Body of pancreas (tissue), 4 donors: ENCODE measurements around the gene PHKA2. TPM values are rescaled to one million over a fixed set of nuclear protein-coding genes. Genes with fewer than 3 reads are reported as not detected.

ENCODE experiments used
- ATAC-seq: fragments of 150-250 bp; one replicate; pipeline ENCODE4 v1.9.1; 2016
- DNase-seq, 4 donors: peaks; one replicate each; pipeline ENCODE4 v3.0.0-alpha.2; 2019
- H3K27ac ChIP-seq, 4 donors: fragments of 200-600 bp; sonication (generic); 1 replicate in 3 of 4; 2 replicates in 1 of 4; pipeline versions ENCODE4 v1.5.1 to v1.6.1; 2016 to 2019; ENCODE audit warnings: mild to moderate bottlenecking in 1 of 4, mixed read lengths in 1 of 4, moderate library complexity in 1 of 4
- H3K27me3 ChIP-seq, 2 donors: fragments of 200-600 bp; sonication (generic); one replicate each; pipeline ENCODE4 v1.6.0; 2016; ENCODE audit warnings: mild to moderate bottlenecking in 1 of 2
- H3K36me3 ChIP-seq, 2 donors: fragments of 200-600 bp; sonication (generic); replicated peaks in 1 of 2; 2 replicates each; pipeline ENCODE4 v1.5.1; 2016; ENCODE audit warnings: low read depth in 2 of 2; ENCODE audit not compliant: insufficient read depth in 1 of 2
- H3K4me1 ChIP-seq: fragments of 200-600 bp; sonication (generic); one replicate; pipeline ENCODE4 v1.6.0; 2016
- H3K4me3 ChIP-seq, 2 donors: fragments of 200-600 bp; sonication (generic); 1 replicate in 1 of 2; 2 replicates in 1 of 2; pipeline ENCODE4 v1.5.1; 2016 to 2019
- H3K9me3 ChIP-seq, 3 donors: fragments of 200-600 bp; sonication (generic); 1 replicate in 2 of 3; 2 replicates in 1 of 3; pipeline ENCODE4 v1.5.1; 2016
- POLR2A ChIP-seq, 3 donors: fragments of 450-650 bp; IDR thresholded peaks; one replicate each; pipeline ENCODE4 v1.6.1; 2016; ENCODE audit warnings: antibody characterized with exemption in 3 of 3, mild to moderate bottlenecking in 2 of 3
- WGBS, 2 donors: methylation state at CpG; one replicate each; pipeline ENCODE4 v1.1.5; 2017; 5-methylcytosine and 5-hydroxymethylcytosine counted together
- intact Hi-C: fragments of 100-400 bp; cut with DNase I; formaldehyde crosslinking; loops from one replicate; pipeline ENCODE4 v1.15.1; 2023
- total RNA-seq, 2 donors: library from RNA; depleted of rRNA; stranded (reverse); fragments of >200 nt; gene quantifications; one replicate each; pipeline ENCODE4 v1.1.0, GENCODE V29; 2016
- TF ChIP-seq, protein P1 (sequence below), 7 experiments: fragments of 450-650 bp in 4 of 7; fragments of 200-600 bp in 3 of 7; sonication (generic) in 3 of 7; IDR thresholded peaks; one replicate each; pipeline ENCODE4 v1.5.1; 2016 to 2019; ENCODE audit warnings: antibody characterized with exemption in 7 of 7

PHKA2 gene
- 10 to 100 TPM; 21.0 to 37.6 TPM for total RNA-seq

GRCh38 chrX:18983666-18984380 lies at the start of gene PHKA2:
TSS of gene PHKA2 (minus strand) at chrX:18984114. CDS start at chrX:18983932, 182 bp downstream.
- WGBS, 2 donors, result 0% methylated on average over 3 of the region's 64 CpGs; no CpG with 5 or more reads in 1 of the 2 donors
- Histone ChIP-seq H3K4me1 (peaks cover 34% of the 10 kb centered on the region), H3K4me3 (peak within 1 kb of the TSS; percentile 3 to 39), H3K27me3 (no peaks in the 10 kb centered on the region), H3K36me3 (no peaks in the 10 kb centered on the region), H3K9me3 (no peaks in the 10 kb centered on the region), H3K27ac (peak within 1 kb of the TSS; percentile 82 to 97 (median 92))
- DNase-seq (peak; percentile 59 to 64 (median 60)), ATAC-seq (peak; percentile 67)
- intact Hi-C loops, result no loop called here
- no peak for TF ChIP-seq POLR2A (IDR thresholded peaks at IDR 0.05)
- TF ChIP-seq, protein P1, sequence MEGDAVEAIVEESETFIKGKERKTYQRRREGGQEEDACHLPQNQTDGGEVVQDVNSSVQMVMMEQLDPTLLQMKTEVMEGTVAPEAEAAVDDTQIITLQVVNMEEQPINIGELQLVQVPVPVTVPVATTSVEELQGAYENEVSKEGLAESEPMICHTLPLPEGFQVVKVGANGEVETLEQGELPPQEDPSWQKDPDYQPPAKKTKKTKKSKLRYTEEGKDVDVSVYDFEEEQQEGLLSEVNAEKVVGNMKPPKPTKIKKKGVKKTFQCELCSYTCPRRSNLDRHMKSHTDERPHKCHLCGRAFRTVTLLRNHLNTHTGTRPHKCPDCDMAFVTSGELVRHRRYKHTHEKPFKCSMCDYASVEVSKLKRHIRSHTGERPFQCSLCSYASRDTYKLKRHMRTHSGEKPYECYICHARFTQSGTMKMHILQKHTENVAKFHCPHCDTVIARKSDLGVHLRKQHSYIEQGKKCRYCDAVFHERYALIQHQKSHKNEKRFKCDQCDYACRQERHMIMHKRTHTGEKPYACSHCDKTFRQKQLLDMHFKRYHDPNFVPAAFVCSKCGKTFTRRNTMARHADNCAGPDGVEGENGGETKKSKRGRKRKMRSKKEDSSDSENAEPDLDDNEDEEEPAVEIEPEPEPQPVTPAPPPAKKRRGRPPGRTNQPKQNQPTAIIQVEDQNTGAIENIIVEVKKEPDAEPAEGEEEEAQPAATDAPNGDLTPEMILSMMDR (IDR thresholded peaks at IDR 0.05), result no peak

DNA sequence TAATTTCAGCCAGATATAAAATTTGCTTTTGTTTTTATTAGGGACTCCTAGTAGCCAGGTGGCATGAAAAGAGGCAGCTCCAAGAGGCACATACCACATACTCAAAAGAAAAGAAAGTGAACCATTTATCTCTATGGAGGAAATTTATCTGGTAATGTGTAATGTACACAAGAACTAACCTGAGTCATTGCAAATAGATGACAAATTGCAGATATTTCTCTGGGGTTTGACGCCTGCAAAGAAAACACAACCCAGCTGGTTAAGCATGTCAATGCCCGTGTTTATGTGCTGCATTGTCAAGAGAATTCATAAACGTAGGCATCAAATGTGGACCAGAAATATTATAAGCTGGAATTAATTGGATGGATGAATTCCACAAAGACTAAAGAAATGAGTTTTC lies 46.9 kb upstream of the PHKA2 start:
- H3K9me3 ChIP-seq, result no peaks in the 10 kb centered on the region
- TF ChIP-seq POLR2A (IDR thresholded peaks at IDR 0.05), result no peak
- TF ChIP-seq, protein P1 (IDR thresholded peaks at IDR 0.05), result no peak
- DNase-seq, result no peak
- H3K36me3 ChIP-seq, result no peaks in the 10 kb centered on the region
- H3K4me1 ChIP-seq, result no peaks in the 10 kb centered on the region
- WGBS, 2 donors, result 28 to 48% methylated on average over 3 of the region's 3 CpGs
- H3K27me3 ChIP-seq, result no peaks in the 10 kb centered on the region
- ATAC-seq, result no peak
- H3K4me3 ChIP-seq, result no peak overlapping the region
- intact Hi-C loops, result no loop called here
- H3K27ac ChIP-seq, result no peak overlapping the region

DNA sequence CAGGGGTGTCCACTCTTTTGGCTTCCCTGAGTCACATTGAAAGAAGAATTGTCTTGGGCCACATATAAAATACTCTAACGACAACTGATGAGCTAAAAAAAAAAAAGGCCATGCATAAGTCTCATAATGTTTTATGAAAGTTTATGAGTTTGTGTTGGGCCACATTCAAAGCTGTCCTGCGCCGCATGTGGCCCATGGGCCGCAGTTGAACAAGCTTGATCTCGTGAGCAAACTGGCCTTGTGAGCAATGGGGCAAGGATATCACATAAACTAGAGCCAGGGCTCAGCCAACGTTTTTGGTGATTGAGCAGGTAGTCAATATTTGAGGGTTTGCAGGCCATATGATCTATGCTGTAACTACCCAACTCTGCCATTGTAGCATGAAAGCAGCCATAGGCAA lies 44.6 kb upstream of the PHKA2 start:
- Histone ChIP-seq H3K27me3 (no peaks in the 10 kb centered on the region), H3K4me1 (no peaks in the 10 kb centered on the region), H3K4me3 (no peak overlapping the region), H3K27ac (no peak overlapping the region), H3K9me3 (no peaks in the 10 kb centered on the region), H3K36me3 (no peaks in the 10 kb centered on the region)
- no peak for TF ChIP-seq POLR2A (IDR thresholded peaks at IDR 0.05)
- TF ChIP-seq, protein P1 (IDR thresholded peaks at IDR 0.05), result no peak
- DNase-seq, result no peak
- intact Hi-C loops, result no loop called here
- 87 to 97% methylated on average over 5 to 6 of the region's 6 CpGs for WGBS, 2 donors
- ATAC-seq, result no peak

- no peak overlapping the region for H3K4me3 ChIP-seq
- H3K36me3 ChIP-seq, result no peaks in the 10 kb centered on the region
- no peak overlapping the region for H3K27ac ChIP-seq
- WGBS, 2 donors, result 86 to 92% methylated on average over 4 of the region's 4 CpGs
- no peaks in the 10 kb centered on the region for H3K27me3 ChIP-seq
- H3K9me3 ChIP-seq, result no peaks in the 10 kb centered on the region
- H3K4me1 ChIP-seq, result no peaks in the 10 kb centered on the region
- ATAC-seq (no peak), DNase-seq (no peak)
- no peak for TF ChIP-seq POLR2A (IDR thresholded peaks at IDR 0.05)
- TF ChIP-seq, protein P1 (IDR thresholded peaks at IDR 0.05), result no peak
- intact Hi-C loops, result no loop called here
Measured at GRCh38 chrX:19024366-19024765, 40.5 kb upstream of the PHKA2 start.

DNA sequence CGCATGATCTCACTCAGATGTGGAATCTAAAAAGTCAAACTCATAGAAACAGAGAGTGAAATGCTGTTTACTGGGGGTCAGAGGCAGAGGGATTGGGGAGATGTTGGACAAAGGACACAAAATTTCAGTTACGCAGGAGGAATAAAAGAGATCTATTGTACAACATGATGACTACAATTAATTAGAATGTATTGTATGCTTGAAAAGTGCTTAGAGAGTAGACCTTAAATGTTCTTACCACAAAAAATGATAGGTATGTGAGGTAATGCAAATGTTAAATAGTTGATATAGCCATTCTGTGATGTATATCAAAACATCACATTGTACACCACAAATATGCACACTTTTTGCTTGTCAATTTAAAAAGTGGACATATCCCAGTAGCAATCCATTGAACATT lies 36.1 kb upstream of the PHKA2 start:
- H3K4me1 ChIP-seq, result no peaks in the 10 kb centered on the region
- no peaks in the 10 kb centered on the region for H3K36me3 ChIP-seq
- H3K9me3 ChIP-seq, result no peaks in the 10 kb centered on the region
- intact Hi-C loops, result no loop called here
- TF ChIP-seq POLR2A (IDR thresholded peaks at IDR 0.05), result no peak
- TF ChIP-seq, protein P1 (IDR thresholded peaks at IDR 0.05), result no peak
- H3K27ac ChIP-seq, result no peak overlapping the region
- 97 to 100% methylated on average over 2 of the region's 2 CpGs for WGBS, 2 donors
- H3K4me3 ChIP-seq, result no peak overlapping the region
- ATAC-seq (no peak), DNase-seq (no peak)
- no peaks in the 10 kb centered on the region for H3K27me3 ChIP-seq
